ENCODE data around the gene GABRQ. TPM values are rescaled to one million over a fixed set of nuclear protein-coding genes. Genes with fewer than 3 reads are reported as not detected.

Gene GABRQ
- total and polyA plus RNA-seq, 7 donors = under 0.01 to 0.06 TPM; not detected in 5

DNA sequence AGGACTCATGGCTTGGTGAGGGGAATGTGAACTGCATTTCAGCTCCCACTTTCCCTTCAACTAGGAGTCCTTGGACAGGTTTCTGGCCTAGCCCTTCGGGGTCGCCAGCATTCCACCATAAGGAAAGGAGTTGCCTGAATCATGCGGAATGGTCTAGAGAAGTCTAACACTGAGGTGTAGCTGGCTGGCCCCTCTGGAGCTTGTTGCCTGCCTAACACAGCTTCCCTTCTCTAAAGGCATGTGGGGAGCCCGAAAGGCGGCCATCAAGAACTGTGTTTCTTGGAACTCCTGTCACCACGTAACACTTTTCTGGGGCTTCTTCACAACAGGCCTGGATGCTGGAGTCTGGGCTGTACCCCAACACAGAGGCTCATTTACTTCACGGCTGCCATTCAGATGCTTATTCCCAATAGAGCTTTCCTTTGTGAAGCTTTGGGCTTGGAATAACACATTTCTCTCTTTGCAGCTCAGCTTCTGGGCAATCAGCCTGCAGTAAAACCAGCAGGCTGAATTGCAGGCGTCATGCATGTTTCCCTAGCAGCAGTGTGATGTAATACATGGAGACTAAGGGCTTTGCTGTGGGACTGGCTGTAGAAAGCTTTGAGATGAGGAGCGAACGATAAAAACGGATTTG is 5.4 kb downstream of the GABRQ start:
- no peak for DNase-seq
- H3K4me1 ChIP-seq = no peaks in the 10 kb centered on the region
- TF ChIP-seq, protein P1, sequence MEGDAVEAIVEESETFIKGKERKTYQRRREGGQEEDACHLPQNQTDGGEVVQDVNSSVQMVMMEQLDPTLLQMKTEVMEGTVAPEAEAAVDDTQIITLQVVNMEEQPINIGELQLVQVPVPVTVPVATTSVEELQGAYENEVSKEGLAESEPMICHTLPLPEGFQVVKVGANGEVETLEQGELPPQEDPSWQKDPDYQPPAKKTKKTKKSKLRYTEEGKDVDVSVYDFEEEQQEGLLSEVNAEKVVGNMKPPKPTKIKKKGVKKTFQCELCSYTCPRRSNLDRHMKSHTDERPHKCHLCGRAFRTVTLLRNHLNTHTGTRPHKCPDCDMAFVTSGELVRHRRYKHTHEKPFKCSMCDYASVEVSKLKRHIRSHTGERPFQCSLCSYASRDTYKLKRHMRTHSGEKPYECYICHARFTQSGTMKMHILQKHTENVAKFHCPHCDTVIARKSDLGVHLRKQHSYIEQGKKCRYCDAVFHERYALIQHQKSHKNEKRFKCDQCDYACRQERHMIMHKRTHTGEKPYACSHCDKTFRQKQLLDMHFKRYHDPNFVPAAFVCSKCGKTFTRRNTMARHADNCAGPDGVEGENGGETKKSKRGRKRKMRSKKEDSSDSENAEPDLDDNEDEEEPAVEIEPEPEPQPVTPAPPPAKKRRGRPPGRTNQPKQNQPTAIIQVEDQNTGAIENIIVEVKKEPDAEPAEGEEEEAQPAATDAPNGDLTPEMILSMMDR (IDR thresholded peaks at IDR 0.05) = no peak
- TF ChIP-seq EP300 (IDR thresholded peaks at IDR 0.05) = no peak
- TF ChIP-seq POLR2AphosphoS5 (IDR thresholded peaks at IDR 0.05) = no peak
- TF ChIP-seq POLR2A (IDR thresholded peaks at IDR 0.05) = no peak
- no peaks in the 10 kb centered on the region for H3K9me3 ChIP-seq
- no peak overlapping the region for H3K27ac ChIP-seq
- 79 to 88% methylated on average over 11 of the region's 11 CpGs for WGBS, 2 donors
- H3K4me3 ChIP-seq = no peak overlapping the region
- H3K36me3 ChIP-seq = no peaks in the 10 kb centered on the region
- intact Hi-C loops (cut with DNase I) = no loop called here
- peaks cover 3 to 11% (median 8%) of the 10 kb centered on the region in 3 donors for H3K27me3 ChIP-seq

DNA sequence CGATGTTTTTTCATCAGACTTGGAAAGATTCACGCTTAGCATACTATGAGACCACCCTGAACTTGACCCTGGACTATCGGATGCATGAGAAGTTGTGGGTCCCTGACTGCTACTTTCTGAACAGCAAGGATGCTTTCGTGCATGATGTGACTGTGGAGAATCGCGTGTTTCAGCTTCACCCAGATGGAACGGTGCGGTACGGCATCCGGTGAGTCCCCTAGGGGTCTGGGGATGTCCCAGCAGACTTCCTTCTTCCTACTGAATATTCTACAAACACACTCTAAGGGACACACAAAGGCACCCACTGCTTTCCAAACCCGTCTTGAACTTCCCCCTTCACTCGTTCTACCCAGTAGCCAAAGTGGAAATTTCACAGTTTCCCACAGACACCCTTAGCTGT is 9.3 kb downstream of the GABRQ start:
- no peak for TF ChIP-seq POLR2AphosphoS5 (IDR thresholded peaks at IDR 0.05)
- TF ChIP-seq, protein P1 (IDR thresholded peaks at IDR 0.05) = no peak
- no peak for TF ChIP-seq EP300 (IDR thresholded peaks at IDR 0.05)
- TF ChIP-seq POLR2A (IDR thresholded peaks at IDR 0.05) = no peak
- Histone ChIP-seq H3K4me1 (no peaks in the 10 kb centered on the region), H3K27me3 (no peaks in the 10 kb centered on the region), H3K36me3 (no peaks in the 10 kb centered on the region), H3K9me3 (no peaks in the 10 kb centered on the region), H3K27ac (no peak overlapping the region), H3K4me3 (no peak overlapping the region)
- WGBS, 2 donors = 84 to 88% methylated on average over 12 of the region's 12 CpGs
- intact Hi-C loops (cut with DNase I) = no loop called here
- DNase-seq = no peak

DNA sequence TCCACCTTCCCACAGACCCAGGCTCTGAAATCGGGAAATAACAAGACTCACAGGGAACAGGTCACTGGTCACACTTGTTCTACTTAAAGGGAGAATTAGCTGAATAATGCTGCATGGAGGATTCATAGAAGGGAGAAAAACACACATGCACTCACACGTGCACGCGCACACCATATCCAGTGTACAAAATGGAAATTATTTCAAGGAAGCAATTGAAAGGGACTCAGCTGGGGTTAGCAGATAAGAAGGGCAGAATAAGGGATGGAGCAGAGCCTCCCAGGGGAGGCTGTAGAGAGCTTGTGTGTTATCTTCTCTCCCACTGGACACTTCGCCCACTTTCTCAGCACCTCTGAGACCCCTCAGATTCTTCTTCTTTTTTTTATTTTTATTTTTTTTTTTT is 10.3 kb downstream of the GABRQ start:
- Histone ChIP-seq H3K36me3 (no peaks in the 10 kb centered on the region), H3K27me3 (no peaks in the 10 kb centered on the region), H3K4me1 (no peaks in the 10 kb centered on the region), H3K27ac (no peak overlapping the region), H3K4me3 (no peak overlapping the region), H3K9me3 (no peaks in the 10 kb centered on the region)
- no peak for TF ChIP-seq EP300 (IDR thresholded peaks at IDR 0.05)
- TF ChIP-seq, protein P1 (IDR thresholded peaks at IDR 0.05) = no peak
- TF ChIP-seq POLR2AphosphoS5 (IDR thresholded peaks at IDR 0.05) = no peak
- TF ChIP-seq POLR2A (IDR thresholded peaks at IDR 0.05) = no peak
- no peak for DNase-seq
- intact Hi-C loops (cut with DNase I) = no loop called here
- WGBS, 2 donors = 84 to 88% methylated on average over 5 of the region's 5 CpGs

DNA sequence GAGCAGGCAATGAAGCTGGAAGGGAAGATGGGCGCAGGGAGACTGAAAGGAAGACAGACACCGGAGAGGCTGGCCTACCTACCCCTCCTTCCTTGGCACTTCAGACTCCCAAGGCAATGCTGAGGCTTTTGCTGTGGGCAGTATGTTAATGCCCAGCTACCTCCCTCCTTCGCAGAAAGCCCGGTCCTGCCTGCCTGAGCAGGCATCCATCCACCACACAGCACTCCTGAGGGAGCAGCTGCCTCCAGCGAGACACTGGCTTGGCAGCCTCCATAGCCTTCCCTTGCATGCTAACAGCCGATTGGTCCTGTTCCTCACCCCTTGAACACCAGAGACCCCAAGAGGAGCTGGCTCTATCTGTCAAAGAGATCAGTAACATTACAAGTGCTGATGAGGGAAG is 14.4 kb downstream of the GABRQ start:
- intact Hi-C loops (cut with DNase I) = no loop called here
- no peak for DNase-seq
- no peak for TF ChIP-seq POLR2A (IDR thresholded peaks at IDR 0.05)
- TF ChIP-seq POLR2AphosphoS5 (IDR thresholded peaks at IDR 0.05) = no peak
- TF ChIP-seq, protein P1 (IDR thresholded peaks at IDR 0.05) = no peak
- TF ChIP-seq EP300 (IDR thresholded peaks at IDR 0.05) = no peak
- Histone ChIP-seq H3K4me3 (no peak overlapping the region), H3K4me1 (no peaks in the 10 kb centered on the region), H3K9me3 (no peaks in the 10 kb centered on the region), H3K27me3 (no peaks in the 10 kb centered on the region), H3K36me3 (no peaks in the 10 kb centered on the region), H3K27ac (no peak overlapping the region)
- 93 to 97% methylated on average over 6 of the region's 6 CpGs for WGBS, 2 donors

DNA sequence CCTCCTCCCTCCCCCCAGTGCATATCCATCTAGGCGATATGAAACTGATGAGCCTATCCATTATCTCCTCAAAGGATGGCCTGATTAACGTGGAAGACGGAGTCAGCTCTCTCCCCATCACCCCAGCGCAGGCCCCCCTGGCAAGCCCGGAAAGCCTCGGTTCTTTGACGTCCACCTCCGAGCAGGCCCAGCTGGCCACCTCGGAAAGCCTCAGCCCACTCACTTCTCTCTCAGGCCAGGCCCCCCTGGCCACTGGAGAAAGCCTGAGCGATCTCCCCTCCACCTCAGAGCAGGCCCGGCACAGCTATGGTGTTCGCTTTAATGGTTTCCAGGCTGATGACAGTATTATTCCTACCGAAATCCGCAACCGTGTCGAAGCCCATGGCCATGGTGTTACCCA is 14.8 kb downstream of the GABRQ start:
- H3K9me3 ChIP-seq = no peaks in the 10 kb centered on the region
- H3K27ac ChIP-seq = no peak overlapping the region
- no peaks in the 10 kb centered on the region for H3K27me3 ChIP-seq
- DNase-seq = no peak
- H3K4me3 ChIP-seq = no peak overlapping the region
- intact Hi-C loops (cut with DNase I) = no loop called here
- H3K4me1 ChIP-seq = no peaks in the 10 kb centered on the region
- WGBS, 2 donors = 92% methylated on average over 16 of the region's 16 CpGs
- TF ChIP-seq, protein P1 (IDR thresholded peaks at IDR 0.05) = no peak
- TF ChIP-seq POLR2A (IDR thresholded peaks at IDR 0.05) (no peak), EP300 (IDR thresholded peaks at IDR 0.05) (no peak), POLR2AphosphoS5 (IDR thresholded peaks at IDR 0.05) (no peak)
- no peaks in the 10 kb centered on the region for H3K36me3 ChIP-seq
